Measurements from ENCODE around the gene POLE2.
A peak's percentile ranks its signal among the peaks of the same experiment; 100 is the strongest.

GRCh38 chr14:49633640-49634546 is 54.1 kb downstream of the POLE2 start:
- peak; percentile 46 for TF ChIP-seq CTCF (IDR thresholded peaks at IDR 0.05; ENCODE audit: insufficient read depth, low read depth, low read length)
- no peak for TF ChIP-seq EZH2 (IDR thresholded peaks at IDR 0.05; ENCODE audit: insufficient read depth, low read length)
